ENCODE results near the gene RAB11FIP3.

DNA sequence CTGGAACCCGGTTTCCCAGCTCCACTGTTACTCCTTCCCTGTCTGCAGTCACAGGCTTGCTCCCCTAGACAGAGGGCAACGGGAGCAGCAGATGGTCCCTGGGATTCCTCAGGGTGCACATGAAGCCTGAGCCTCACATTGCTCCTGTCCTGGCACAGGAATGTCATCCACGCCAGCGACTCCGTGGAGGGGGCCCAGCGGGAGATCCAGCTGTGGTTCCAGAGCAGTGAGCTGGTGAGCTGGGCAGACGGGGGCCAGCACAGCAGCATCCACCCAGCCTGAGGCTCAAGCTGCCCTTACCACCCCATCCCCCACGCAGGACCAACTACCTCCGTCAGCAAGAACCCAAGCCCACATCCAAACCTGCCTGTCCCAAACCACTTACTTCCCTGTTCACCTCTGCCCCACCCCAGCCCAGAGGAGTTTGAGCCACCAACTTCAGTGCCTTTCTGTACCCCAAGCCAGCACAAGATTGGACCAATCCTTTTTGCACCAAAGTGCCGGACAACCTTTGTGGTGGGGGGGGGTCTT is 25.3 kb upstream of the RAB11FIP3 start:
- TF ChIP-seq, protein P1, sequence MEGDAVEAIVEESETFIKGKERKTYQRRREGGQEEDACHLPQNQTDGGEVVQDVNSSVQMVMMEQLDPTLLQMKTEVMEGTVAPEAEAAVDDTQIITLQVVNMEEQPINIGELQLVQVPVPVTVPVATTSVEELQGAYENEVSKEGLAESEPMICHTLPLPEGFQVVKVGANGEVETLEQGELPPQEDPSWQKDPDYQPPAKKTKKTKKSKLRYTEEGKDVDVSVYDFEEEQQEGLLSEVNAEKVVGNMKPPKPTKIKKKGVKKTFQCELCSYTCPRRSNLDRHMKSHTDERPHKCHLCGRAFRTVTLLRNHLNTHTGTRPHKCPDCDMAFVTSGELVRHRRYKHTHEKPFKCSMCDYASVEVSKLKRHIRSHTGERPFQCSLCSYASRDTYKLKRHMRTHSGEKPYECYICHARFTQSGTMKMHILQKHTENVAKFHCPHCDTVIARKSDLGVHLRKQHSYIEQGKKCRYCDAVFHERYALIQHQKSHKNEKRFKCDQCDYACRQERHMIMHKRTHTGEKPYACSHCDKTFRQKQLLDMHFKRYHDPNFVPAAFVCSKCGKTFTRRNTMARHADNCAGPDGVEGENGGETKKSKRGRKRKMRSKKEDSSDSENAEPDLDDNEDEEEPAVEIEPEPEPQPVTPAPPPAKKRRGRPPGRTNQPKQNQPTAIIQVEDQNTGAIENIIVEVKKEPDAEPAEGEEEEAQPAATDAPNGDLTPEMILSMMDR (IDR thresholded peaks at IDR 0.05) = no peak
- TF ChIP-seq POLR2A (IDR thresholded peaks at IDR 0.05) = no peak

Measured in prostate gland (tissue), 2 donors.